ENCODE data around the gene PCDH19.

DNA sequence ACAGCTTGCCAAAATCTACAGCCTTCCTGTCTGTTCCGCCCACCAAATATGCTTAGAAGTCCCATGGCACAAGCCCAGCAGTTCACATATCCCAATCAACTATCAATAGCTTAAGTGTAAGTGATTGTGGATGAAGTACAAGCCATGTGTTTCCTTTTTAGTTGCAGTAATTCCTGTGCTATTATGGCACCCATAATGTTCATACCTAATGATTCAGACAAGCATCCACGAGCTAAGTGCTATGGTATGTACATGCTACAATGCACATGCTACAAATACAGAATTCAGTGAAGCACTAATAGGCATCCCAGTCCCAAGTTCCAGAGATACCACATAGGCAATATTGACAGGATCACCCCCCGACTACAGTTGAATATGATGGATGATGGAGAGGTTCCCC is 94.5 kb downstream of the PCDH19 start:
- TF ChIP-seq, protein P1, sequence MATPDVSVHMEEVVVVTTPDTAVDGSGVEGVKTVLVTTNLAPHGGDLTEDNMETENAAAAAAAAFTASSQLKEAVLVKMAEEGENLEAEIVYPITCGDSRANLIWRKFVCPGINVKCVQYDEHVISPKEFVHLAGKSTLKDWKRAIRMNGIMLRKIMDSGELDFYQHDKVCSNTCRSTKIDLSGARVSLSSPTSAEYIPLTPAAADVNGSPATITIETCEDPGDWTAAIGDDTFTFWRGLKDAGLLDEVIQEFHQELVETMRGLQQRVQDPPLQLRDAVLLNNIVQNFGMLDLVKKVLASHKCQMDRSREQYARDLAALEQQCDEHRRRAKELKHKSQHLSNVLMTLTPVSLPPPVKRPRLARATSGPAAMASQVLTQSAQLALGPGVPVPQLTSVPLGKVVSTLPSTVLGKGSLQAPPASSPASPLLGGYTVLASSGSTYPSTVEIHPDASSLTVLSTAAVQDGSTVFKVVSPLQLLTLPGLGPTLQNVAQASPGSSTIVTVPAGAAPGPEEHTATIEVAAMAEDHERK (CRISPR knock-in tag; IDR thresholded peaks at IDR 0.05; ENCODE audit: low read depth), result no peak
- no peak for TF ChIP-seq POLR2A (IDR thresholded peaks at IDR 0.05; ENCODE audit: insufficient read depth in 1 of 2, low read depth in 2 of 2, low read length in 2 of 2)
- no peak for TF ChIP-seq ESRRA (CRISPR knock-in tag; IDR thresholded peaks at IDR 0.05; ENCODE audit: low read depth)
- no peak for TF ChIP-seq KAT7 (CRISPR knock-in tag; IDR thresholded peaks at IDR 0.05; ENCODE audit: borderline replicate concordance)
- TF ChIP-seq POLR2AphosphoS5 (IDR thresholded peaks at IDR 0.05; ENCODE audit: low read depth, low read length), result no peak
- TF ChIP-seq SMC3 (IDR thresholded peaks at IDR 0.05; ENCODE audit: low read length), result no peak
- no peak for TF ChIP-seq MYC (CRISPR knock-in tag; IDR thresholded peaks at IDR 0.05; ENCODE audit: borderline replicate concordance)
- no peak for TF ChIP-seq CREB1 (IDR thresholded peaks at IDR 0.05)
- no peak for TF ChIP-seq CREB1 (CRISPR knock-in tag; IDR thresholded peaks at IDR 0.05)
- TF ChIP-seq FIP1L1 (IDR thresholded peaks at IDR 0.05; ENCODE audit: borderline replicate concordance, insufficient read depth, low read depth, low read length), result no peak
- no peak for TF ChIP-seq ZNF207 (IDR thresholded peaks at IDR 0.05; ENCODE audit: borderline replicate concordance)
- TF ChIP-seq, protein P2, sequence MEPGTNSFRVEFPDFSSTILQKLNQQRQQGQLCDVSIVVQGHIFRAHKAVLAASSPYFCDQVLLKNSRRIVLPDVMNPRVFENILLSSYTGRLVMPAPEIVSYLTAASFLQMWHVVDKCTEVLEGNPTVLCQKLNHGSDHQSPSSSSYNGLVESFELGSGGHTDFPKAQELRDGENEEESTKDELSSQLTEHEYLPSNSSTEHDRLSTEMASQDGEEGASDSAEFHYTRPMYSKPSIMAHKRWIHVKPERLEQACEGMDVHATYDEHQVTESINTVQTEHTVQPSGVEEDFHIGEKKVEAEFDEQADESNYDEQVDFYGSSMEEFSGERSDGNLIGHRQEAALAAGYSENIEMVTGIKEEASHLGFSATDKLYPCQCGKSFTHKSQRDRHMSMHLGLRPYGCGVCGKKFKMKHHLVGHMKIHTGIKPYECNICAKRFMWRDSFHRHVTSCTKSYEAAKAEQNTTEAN (CRISPR knock-in tag; conservative IDR thresholded peaks at IDR 0.05), result no peak
